ENCODE measurements around the gene ARHGEF28.
A peak's percentile ranks its signal among the peaks of the same experiment; 100 is the strongest.

ARHGEF28 gene

GRCh38 chr5:73791389-73791788 lies 165.4 kb downstream of the ARHGEF28 start:
- DNase-seq = no peak

- peak; percentile 65 for DNase-seq
Observed at GRCh38 chr5:73792687-73793320, 166.8 kb downstream of the ARHGEF28 start.

GRCh38 chr5:73793911-73794310 lies 167.9 kb downstream of the ARHGEF28 start:
- no peak for DNase-seq

- peak; percentile 10 for DNase-seq
Observed at GRCh38 chr5:73796164-73797131, 170.5 kb downstream of the ARHGEF28 start.

- DNase-seq = no peak
Observed at GRCh38 chr5:73797132-73797510, 171.1 kb downstream of the ARHGEF28 start.

- no peak for DNase-seq
Observed at GRCh38 chr5:73799401-73799972, 173.5 kb downstream of the ARHGEF28 start.

- no peak for DNase-seq
Observed at GRCh38 chr5:73801686-73802085, 175.7 kb downstream of the ARHGEF28 start.

- DNase-seq = no peak
Observed at GRCh38 chr5:73805449-73805848, 179.5 kb downstream of the ARHGEF28 start.

GRCh38 chr5:73808911-73809310 lies 182.9 kb downstream of the ARHGEF28 start:
- no peak for DNase-seq

- DNase-seq = no peak
Observed at GRCh38 chr5:73810429-73810828, 184.4 kb downstream of the ARHGEF28 start.

GRCh38 chr5:73812457-73812856 lies 186.5 kb downstream of the ARHGEF28 start:
- no peak for DNase-seq

- no peak for DNase-seq
Observed at GRCh38 chr5:73812962-73813588, 187.1 kb downstream of the ARHGEF28 start.

GRCh38 chr5:73814233-73814846 lies 188.3 kb downstream of the ARHGEF28 start:
- DNase-seq = no peak

GRCh38 chr5:73815631-73816030 lies 189.6 kb downstream of the ARHGEF28 start:
- DNase-seq = no peak

GRCh38 chr5:73816656-73817420 lies 190.8 kb downstream of the ARHGEF28 start:
- DNase-seq = no peak

- no peak for DNase-seq
Observed at GRCh38 chr5:73818357-73818756, 192.4 kb downstream of the ARHGEF28 start.

GRCh38 chr5:73820326-73820725 lies 194.3 kb downstream of the ARHGEF28 start:
- no peak for DNase-seq

GRCh38 chr5:73821003-73821402 lies 195.0 kb downstream of the ARHGEF28 start:
- no peak for DNase-seq

- no peak for DNase-seq
Observed at GRCh38 chr5:73822278-73822988, 196.4 kb downstream of the ARHGEF28 start.

GRCh38 chr5:73822989-73823339 lies 197.0 kb downstream of the ARHGEF28 start:
- DNase-seq = no peak

- DNase-seq = no peak
Observed at GRCh38 chr5:73823508-73823925, 197.5 kb downstream of the ARHGEF28 start.
